ENCODE data around the gene P2RY6. TPM values are rescaled to one million over a fixed set of nuclear protein-coding genes. Genes with fewer than 3 reads are reported as not detected.

P2RY6 gene
- total and polyA plus RNA-seq, 10 of the 15 experiments (the other 5 are each of a cell fraction or from before 2014, with no cell fraction given) = 0.05 to 0.90 (median 0.22) TPM; not detected in 4

- TF ChIP-seq BCLAF1 (IDR thresholded peaks at IDR 0.05) (no peak), SUZ12 (IDR thresholded peaks at IDR 0.05; ENCODE audit: unreplicated experiment) (no peak), ZNF687 (IDR thresholded peaks at IDR 0.05) (no peak)
These were observed 19.8 kb downstream of the P2RY6 start (continued) for GRCh38 chr11:73291781-73292524.
